Measurements from ENCODE around the gene CSRP1.

CSRP1 gene

GRCh38 chr1:201501144-201501543 lies 5.8 kb downstream of the CSRP1 start:
- TF ChIP-seq REST (IDR thresholded peaks at IDR 0.05; ENCODE audit: insufficient read depth in 1 of 2, low read depth in 2 of 2, low read length in 2 of 2): no peak
- TF ChIP-seq POLR2AphosphoS5 (IDR thresholded peaks at IDR 0.05; ENCODE audit: low read depth, low read length): no peak
- TF ChIP-seq TAF1 (IDR thresholded peaks at IDR 0.05; ENCODE audit: borderline replicate concordance, insufficient read depth, low read length): no peak
- TF ChIP-seq FOXP2 (optimal IDR thresholded peaks at IDR 0.05; ENCODE audit: borderline replicate concordance, extremely low read depth, extremely low read length, insufficient read depth): no peak
- TF ChIP-seq SIN3A (IDR thresholded peaks at IDR 0.05; ENCODE audit: borderline replicate concordance, insufficient read depth, low read length): no peak

GRCh38 chr1:201500670-201501120 lies 6.2 kb downstream of the CSRP1 start:
- no peak for TF ChIP-seq POLR2AphosphoS5 (IDR thresholded peaks at IDR 0.05; ENCODE audit: low read depth, low read length)
- TF ChIP-seq FOXP2 (optimal IDR thresholded peaks at IDR 0.05; ENCODE audit: borderline replicate concordance, extremely low read depth, extremely low read length, insufficient read depth): no peak
- TF ChIP-seq TAF1 (IDR thresholded peaks at IDR 0.05; ENCODE audit: borderline replicate concordance, insufficient read depth, low read length): no peak
- TF ChIP-seq REST (IDR thresholded peaks at IDR 0.05; ENCODE audit: insufficient read depth in 1 of 2, low read depth in 2 of 2, low read length in 2 of 2): no peak
- no peak for TF ChIP-seq SIN3A (IDR thresholded peaks at IDR 0.05; ENCODE audit: borderline replicate concordance, insufficient read depth, low read length)

GRCh38 chr1:201499795-201500669 lies 6.9 kb downstream of the CSRP1 start:
- TF ChIP-seq TAF1 (IDR thresholded peaks at IDR 0.05; ENCODE audit: borderline replicate concordance, insufficient read depth, low read length) (no peak), SIN3A (IDR thresholded peaks at IDR 0.05; ENCODE audit: borderline replicate concordance, insufficient read depth, low read length) (no peak), FOXP2 (optimal IDR thresholded peaks at IDR 0.05; ENCODE audit: borderline replicate concordance, extremely low read depth, extremely low read length, insufficient read depth) (no peak), POLR2AphosphoS5 (IDR thresholded peaks at IDR 0.05; ENCODE audit: low read depth, low read length) (no peak), REST (IDR thresholded peaks at IDR 0.05; ENCODE audit: insufficient read depth in 1 of 2, low read depth in 2 of 2, low read length in 2 of 2) (no peak)

DNA sequence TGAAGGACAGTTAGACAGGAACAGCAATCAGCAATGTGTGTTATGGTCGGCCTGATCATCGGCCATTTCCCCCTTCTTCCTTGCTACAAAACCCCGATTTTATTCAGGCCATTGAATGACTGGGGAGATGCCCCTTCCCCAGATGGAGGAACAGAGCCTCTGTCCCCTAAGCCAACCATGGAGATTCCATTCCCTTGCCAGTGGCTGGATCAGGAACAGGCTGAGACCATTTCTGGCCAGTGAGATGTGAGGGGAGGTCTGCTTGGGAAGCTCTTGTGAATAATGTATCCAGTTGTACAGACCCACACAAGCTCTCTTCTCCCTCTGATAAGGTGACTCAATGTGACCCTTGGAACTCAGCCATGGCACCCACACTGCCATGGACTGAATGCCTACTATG lies 7.7 kb downstream of the CSRP1 start:
- TF ChIP-seq FOXP2 (optimal IDR thresholded peaks at IDR 0.05; ENCODE audit: borderline replicate concordance, extremely low read depth, extremely low read length, insufficient read depth): no peak

GRCh38 chr1:201498621-201499020 lies 8.3 kb downstream of the CSRP1 start:
- no peak for TF ChIP-seq REST (IDR thresholded peaks at IDR 0.05; ENCODE audit: insufficient read depth in 1 of 2, low read depth in 2 of 2, low read length in 2 of 2)
- TF ChIP-seq SIN3A (IDR thresholded peaks at IDR 0.05; ENCODE audit: borderline replicate concordance, insufficient read depth, low read length): no peak
- no peak for TF ChIP-seq TAF1 (IDR thresholded peaks at IDR 0.05; ENCODE audit: borderline replicate concordance, insufficient read depth, low read length)
- no peak for TF ChIP-seq FOXP2 (optimal IDR thresholded peaks at IDR 0.05; ENCODE audit: borderline replicate concordance, extremely low read depth, extremely low read length, insufficient read depth)
- TF ChIP-seq POLR2AphosphoS5 (IDR thresholded peaks at IDR 0.05; ENCODE audit: low read depth, low read length): no peak
